UCSD-AML1 (cell line): Measurements from ENCODE around the gene ZNF266.

Source experiments
- DNase-seq: peaks from one replicate; lab custom pipeline; 2025; ENCODE audit not compliant: unreplicated experiment; lab: John Stamatoyannopoulos, UW

The ZNF266 gene

GRCh38 chr19:9435279-9436268 is at the start of gene ZNF266:
Gene ZNF266 (minus strand): TSS chr19:9435573. CDS start chr19:9420089, 15,484 bp downstream.
- peak; percentile 90 for DNase-seq

GRCh38 chr19:9485140-9485539 is 49.8 kb upstream of the ZNF266 start:
- no peak for DNase-seq

GRCh38 chr19:9474975-9475374 is 39.6 kb upstream of the ZNF266 start:
- DNase-seq = no peak

DNA sequence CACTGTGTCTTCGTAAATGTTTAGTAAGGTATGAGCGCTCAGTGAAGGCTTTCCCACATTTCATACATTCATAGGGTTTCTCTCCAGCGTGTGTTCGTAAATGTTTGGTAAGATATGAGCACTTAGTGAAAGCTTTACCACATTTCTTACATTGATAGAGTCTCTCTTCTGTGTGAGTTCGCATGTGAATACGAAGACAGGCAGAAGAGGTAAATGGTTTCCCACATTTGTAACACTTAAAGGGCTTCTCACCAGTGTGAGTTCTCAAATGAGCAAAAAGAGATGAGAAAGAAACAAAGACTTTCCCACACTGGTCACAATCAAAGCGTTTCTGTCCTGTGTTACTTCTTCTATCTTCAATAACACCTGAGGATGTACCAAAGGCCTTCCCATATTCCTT is 31.8 kb upstream of the ZNF266 start:
- no peak for DNase-seq

- DNase-seq = no peak
Measured at GRCh38 chr19:9461938-9462337, 26.6 kb upstream of the ZNF266 start.

GRCh38 chr19:9456018-9456689 is 20.8 kb upstream of the ZNF266 start:
- no peak for DNase-seq

- no peak for DNase-seq
Measured at GRCh38 chr19:9453953-9454352, 18.6 kb upstream of the ZNF266 start.

DNA sequence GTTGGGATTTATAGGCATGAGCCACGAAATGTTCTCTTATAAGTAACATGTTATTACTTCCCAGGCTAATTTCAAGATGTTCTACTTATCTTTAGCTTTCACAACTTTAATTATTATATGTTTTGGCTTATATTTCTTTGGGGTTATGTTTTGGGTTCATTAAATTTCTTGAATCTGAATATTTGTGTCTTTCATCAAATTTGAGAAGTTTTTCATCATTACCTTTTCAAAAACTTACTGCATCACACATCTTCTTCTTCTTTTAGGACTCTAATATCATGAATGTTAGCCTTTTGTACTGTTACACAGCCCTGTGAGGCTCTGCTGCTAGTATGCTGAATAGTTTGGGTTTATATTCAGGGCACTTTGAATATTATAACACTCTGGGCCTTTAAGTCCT is 9.7 kb upstream of the ZNF266 start:
- no peak for DNase-seq

DNA sequence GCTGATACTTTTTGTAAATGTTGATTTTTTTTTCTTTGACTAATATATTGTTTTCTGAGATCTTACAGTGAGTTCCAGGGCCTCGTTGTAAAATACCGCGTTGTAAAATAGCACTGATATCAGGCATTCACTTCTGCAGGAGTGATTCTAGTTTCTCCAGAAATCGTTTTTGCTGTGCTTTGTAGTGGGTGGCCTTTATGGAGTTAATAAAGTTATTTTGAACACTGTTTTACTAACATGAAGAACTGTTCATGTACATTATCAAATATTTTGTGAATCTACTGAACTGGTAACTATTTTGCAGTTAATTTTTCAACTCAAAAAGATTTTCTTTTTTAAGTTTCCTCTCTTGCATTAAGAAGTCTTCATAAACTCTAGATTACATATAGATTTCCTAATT is 985 bp upstream of the ZNF266 start:
- DNase-seq = no peak

GRCh38 chr19:9431475-9431874 is 3.9 kb downstream of the ZNF266 start:
- peak; percentile 20 for DNase-seq

- no peak for DNase-seq
Measured at GRCh38 chr19:9430444-9430843, 4.9 kb downstream of the ZNF266 start.

DNA sequence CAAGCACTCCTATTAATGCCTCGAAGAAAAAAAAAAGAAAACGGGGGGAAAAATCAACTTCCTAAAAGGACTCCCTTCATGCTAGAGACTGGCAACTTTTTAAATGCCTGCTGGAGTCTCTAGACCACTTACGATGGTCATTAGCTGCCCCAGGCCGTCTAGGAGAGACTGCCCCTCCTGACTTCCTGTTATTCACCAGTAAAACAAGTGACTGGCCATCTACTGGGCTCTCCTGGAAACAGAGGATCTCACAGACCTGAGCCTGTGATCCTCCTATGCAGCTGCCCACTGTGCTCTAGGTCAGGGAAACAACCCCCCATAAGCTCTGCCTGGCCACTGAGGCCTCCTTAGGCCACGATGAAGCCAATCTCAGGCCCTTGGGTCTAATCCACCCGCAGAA is 7.4 kb downstream of the ZNF266 start:
- no peak for DNase-seq

GRCh38 chr19:9413240-9413954 is 22.0 kb downstream of the ZNF266 start:
- no peak for DNase-seq

DNA sequence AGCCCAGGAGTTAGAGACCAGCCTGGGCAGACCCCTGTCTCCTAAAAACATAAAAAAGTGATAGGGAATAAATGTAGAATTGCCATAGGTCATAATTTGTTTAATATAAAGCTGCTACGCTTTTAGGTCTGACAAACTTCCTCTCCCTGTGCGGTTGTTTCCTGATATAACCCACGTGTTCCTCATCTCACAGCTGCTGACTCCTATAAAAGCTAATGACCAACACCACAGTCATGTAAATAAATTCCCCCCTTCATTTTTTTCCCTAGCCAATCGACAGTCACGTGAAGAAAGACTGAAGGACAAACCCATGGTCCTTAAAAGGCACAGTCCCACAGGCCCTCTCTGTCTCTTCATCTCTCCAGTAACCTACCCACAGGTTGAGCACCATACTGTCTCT is 27.5 kb downstream of the ZNF266 start:
- no peak for DNase-seq

GRCh38 chr19:9406798-9407352 is 28.5 kb downstream of the ZNF266 start:
- DNase-seq = no peak

DNA sequence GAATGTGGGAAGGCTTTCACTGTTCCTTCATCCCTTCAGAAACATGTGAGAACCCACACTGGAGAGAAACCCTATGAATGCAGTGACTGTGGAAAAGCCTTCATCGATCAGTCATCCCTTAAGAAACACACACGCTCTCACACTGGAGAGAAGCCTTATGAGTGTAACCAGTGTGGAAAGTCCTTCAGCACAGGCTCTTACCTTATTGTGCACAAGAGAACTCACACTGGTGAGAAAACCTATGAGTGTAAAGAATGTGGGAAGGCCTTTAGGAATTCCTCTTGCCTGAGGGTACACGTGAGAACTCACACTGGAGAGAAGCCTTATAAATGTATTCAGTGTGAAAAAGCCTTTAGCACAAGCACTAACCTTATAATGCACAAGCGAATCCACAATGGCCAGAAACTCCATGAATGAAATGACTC is 54.0 kb downstream of the ZNF266 start:
- no peak for DNase-seq

GRCh38 chr19:9370738-9371619 is 64.4 kb downstream of the ZNF266 start:
- no peak for DNase-seq

DNA sequence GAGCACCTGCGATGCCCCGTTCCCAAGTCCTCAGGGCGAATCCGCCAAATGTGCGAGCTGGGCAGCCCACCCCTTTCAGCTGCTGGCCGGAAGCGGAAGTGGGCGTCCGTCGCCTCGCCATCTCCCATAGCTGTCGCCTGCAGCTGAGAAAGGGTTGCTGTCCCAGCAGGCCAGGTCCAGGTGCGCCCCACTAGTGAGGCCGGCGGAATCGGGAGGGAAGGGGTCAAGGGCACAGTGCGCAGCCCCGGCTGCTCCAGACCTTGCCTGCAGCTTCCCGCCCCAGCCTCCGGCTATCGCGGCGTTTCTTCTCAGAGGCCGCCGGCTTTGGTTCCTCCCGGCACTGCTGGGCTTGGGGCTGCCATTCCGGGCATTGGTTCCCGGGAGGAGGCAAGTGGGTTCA is 72.5 kb downstream of the ZNF266 start, which contains the start of gene ZNF177:
TSS of gene ZNF177 (plus strand) at position 109 of the 400 bp plus-strand sequence. CDS start 15,299 bp downstream, outside the sequence.
- DNase-seq = no peak
